ENCODE measurements around the gene PTGER3.

- TF ChIP-seq CTCF (conservative IDR thresholded peaks at IDR 0.05; ENCODE audit: low read depth, low read length): no peak
- no peak for TF ChIP-seq POLR2A (IDR thresholded peaks at IDR 0.05; ENCODE audit: low read depth, low read length)
- no peak for TF ChIP-seq MAZ (IDR thresholded peaks at IDR 0.05; ENCODE audit: borderline replicate concordance, low read depth, low read length)
- TF ChIP-seq RAD21 (IDR thresholded peaks at IDR 0.05; ENCODE audit: low read length): no peak
- no peak for TF ChIP-seq RFX5 (IDR thresholded peaks at IDR 0.05; ENCODE audit: low read depth, low read length)
- TF ChIP-seq FOS (IDR thresholded peaks at IDR 0.05; ENCODE audit: low read depth, low read length): no peak
- TF ChIP-seq USF2 (IDR thresholded peaks at IDR 0.05; ENCODE audit: low read depth, low read length): no peak
Measured at GRCh38 chr1:71031426-71031825, 16.2 kb downstream of the PTGER3 start.
